IMR-90 (cell line): Measurements from ENCODE around the gene ADAMTS9.

Experiments
- POLR2A ChIP-seq: IDR thresholded peaks from 2 replicates; pipeline ENCODE4 v1.6.1; 2012; ENCODE audit warnings: mild to moderate bottlenecking, low read depth, low read length
- RCOR1 ChIP-seq: IDR thresholded peaks from 2 replicates; pipeline ENCODE4 v1.6.1; 2012; ENCODE audit warnings: mild to moderate bottlenecking, low read length, improper control_type of control experiment; ENCODE audit not compliant: insufficient replicate concordance
- TF ChIP-seq, protein P1 (sequence below): conservative IDR thresholded peaks from 2 replicates; pipeline ENCODE4 v1.5.1; 2012; ENCODE audit warnings: mild to moderate bottlenecking, low read depth, low read length, improper control_type of control experiment

DNA sequence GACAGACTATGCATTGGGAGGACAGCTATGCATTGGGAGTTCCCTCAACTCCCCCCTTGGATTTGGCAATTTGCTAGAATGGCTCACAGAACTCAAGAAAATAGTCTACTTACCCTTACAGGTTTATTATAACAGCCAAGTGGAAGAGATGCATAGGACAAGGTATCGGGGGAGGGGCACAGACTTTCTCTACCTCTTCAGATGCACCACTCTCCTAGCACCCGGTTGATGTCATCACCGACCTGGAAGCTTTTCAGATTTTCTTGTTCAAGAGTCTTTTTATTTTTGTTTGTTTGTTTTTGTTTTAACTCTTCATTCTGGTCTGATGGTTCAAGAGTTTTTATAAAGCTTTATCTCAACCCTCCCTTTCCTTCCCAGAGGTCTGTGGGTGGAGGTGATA lies 20.7 kb upstream of the ADAMTS9 start:
- TF ChIP-seq, protein P1, sequence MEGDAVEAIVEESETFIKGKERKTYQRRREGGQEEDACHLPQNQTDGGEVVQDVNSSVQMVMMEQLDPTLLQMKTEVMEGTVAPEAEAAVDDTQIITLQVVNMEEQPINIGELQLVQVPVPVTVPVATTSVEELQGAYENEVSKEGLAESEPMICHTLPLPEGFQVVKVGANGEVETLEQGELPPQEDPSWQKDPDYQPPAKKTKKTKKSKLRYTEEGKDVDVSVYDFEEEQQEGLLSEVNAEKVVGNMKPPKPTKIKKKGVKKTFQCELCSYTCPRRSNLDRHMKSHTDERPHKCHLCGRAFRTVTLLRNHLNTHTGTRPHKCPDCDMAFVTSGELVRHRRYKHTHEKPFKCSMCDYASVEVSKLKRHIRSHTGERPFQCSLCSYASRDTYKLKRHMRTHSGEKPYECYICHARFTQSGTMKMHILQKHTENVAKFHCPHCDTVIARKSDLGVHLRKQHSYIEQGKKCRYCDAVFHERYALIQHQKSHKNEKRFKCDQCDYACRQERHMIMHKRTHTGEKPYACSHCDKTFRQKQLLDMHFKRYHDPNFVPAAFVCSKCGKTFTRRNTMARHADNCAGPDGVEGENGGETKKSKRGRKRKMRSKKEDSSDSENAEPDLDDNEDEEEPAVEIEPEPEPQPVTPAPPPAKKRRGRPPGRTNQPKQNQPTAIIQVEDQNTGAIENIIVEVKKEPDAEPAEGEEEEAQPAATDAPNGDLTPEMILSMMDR, result no peak
- TF ChIP-seq POLR2A, result no peak
- no peak for TF ChIP-seq RCOR1
